Measurements from ENCODE around the gene ZCCHC4. TPM values are rescaled to one million over a fixed set of nuclear protein-coding genes. Genes with fewer than 3 reads are reported as not detected.

ZCCHC4 gene
- total RNA-seq, 1 donor = 15.0 TPM

DNA sequence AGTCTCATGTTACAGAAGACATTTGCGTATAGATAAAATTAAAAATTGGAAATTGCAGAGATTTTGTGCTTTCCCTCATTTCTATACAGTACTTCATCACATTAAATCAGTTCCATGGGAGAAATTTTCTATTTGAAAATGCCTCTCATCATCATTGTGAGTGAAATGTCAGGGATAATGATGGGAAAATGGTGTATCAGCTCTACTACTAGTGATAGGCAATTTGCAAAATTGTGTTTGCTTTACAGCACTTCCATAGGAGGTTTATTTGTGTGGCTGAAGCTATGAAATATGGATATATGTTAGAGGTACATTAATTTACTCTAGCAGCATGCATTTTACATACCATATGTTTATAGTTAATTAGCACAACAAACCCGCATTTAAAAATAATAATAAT, 43.5 kb downstream of the ZCCHC4 start:
- no peak overlapping the region for H3K4me3 ChIP-seq (ENCODE audit: low read depth, low read length)
- DNase-seq (ENCODE audit: low read depth) = no peak
- TF ChIP-seq, protein P1, sequence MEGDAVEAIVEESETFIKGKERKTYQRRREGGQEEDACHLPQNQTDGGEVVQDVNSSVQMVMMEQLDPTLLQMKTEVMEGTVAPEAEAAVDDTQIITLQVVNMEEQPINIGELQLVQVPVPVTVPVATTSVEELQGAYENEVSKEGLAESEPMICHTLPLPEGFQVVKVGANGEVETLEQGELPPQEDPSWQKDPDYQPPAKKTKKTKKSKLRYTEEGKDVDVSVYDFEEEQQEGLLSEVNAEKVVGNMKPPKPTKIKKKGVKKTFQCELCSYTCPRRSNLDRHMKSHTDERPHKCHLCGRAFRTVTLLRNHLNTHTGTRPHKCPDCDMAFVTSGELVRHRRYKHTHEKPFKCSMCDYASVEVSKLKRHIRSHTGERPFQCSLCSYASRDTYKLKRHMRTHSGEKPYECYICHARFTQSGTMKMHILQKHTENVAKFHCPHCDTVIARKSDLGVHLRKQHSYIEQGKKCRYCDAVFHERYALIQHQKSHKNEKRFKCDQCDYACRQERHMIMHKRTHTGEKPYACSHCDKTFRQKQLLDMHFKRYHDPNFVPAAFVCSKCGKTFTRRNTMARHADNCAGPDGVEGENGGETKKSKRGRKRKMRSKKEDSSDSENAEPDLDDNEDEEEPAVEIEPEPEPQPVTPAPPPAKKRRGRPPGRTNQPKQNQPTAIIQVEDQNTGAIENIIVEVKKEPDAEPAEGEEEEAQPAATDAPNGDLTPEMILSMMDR (IDR thresholded peaks at IDR 0.05; ENCODE audit: insufficient read depth, low read length) = no peak

DNA sequence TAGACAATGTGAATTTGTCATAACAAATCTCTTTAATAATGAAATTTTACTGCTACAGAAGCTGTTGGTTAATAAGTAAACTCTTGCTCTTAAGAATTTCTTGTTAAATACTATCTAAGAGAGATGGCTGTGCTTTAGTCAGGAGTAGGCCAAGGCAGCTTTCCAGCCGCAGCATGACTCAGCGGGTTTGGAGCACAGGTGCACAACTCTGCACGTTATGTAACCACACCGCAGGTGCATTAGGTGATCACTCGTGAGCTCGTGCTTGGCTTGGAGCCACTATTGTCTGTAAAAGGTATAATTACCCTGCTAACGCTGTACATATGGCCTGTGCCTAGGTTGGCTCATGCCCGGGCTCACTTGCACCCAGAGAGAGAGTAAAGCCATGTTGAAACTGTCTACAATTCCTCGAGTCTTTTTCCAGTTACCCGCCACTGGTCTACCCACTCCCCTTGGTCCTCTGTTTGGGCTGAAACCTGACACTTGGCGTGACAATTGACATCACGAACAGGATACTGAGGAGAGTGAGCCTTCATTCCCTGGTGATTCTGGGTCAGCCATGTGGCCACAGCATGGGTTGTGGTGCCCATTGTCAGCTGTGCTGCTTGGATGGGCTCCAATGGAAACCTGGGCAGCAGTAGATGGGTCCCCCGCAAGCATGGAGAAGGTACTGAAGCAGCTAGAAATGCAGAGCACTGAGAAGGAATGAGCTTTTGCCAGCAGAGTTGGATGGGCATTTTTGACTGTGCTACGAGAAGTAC, 46.1 kb downstream of the ZCCHC4 start:
- DNase-seq (ENCODE audit: low read depth) = no peak
- TF ChIP-seq, protein P1 (IDR thresholded peaks at IDR 0.05; ENCODE audit: insufficient read depth, low read length) = no peak
- H3K4me3 ChIP-seq (ENCODE audit: low read depth, low read length) = no peak overlapping the region

DNA sequence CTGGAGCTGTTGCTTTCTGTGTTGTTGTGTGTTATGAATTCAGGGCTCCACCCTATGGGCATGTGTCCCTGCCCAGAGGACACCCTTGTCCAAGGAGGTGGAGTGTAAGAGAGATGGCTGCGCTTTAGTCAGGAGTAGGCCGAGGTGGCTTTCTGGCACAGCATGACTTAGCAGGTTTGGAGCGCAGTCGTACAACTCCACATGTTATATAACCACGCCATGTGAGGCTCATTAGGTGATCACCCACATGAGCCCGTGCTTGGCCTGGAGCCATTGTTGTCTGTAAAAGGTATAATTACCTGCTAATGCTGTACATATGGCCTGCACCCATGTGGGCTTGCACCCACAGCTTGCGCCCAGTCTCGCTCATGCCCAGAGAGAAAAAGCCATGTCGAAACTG, 48.7 kb downstream of the ZCCHC4 start:
- no peak for DNase-seq (ENCODE audit: low read depth)
- no peak overlapping the region for H3K4me3 ChIP-seq (ENCODE audit: low read depth, low read length)
- TF ChIP-seq, protein P1 (IDR thresholded peaks at IDR 0.05; ENCODE audit: insufficient read depth, low read length) = no peak

DNA sequence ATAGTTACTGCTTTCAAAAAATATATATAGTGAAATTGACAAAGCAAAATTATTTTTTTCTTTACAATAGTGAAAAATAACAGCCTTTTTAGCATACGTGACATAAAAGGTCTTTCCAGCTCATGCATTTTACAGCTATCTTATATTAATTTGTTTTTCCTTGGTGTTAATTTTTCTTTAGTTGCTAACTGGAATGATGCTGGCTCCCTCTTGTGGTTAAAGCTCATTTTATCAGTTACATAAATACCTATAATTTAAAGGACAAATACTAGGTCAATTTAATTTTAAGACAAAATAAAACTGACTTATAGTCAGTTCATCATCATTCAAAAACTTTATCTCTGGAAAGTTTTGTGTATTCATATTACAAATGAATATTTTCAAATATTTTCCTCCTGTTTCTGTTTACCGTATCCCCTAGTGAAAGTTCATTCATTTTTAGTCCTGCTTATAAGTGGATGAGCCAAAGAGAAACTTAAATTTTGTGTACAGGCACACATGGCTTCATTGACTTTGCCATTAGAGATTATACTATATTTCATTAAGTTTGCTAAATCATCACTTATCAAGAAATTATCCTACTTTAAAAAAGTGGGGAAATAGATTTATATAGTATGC, 54.5 kb downstream of the ZCCHC4 start:
- no peak overlapping the region for H3K4me3 ChIP-seq (ENCODE audit: low read depth, low read length)
- peak; percentile 75 for DNase-seq (ENCODE audit: low read depth)
- TF ChIP-seq, protein P1 (IDR thresholded peaks at IDR 0.05; ENCODE audit: insufficient read depth, low read length) = peak; percentile 63

DNA sequence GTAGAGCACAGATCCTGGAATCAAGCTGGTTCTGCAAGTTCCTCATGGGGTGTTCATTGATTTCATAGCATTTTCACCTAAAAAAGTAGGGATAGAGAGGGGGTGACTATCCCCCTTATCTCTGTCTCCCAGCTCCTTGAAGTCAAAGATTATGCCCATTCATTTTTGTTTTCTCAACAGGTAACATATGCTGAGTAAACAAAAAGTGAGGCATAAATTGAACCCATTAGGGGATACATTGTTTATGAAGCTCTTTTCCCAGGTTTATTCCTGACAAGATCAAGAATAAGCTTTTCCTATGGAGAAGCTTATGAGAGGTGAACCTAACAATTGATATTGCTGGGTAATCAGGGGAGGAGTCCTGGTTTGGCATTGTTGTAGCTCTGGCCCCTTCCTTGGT, 55.3 kb downstream of the ZCCHC4 start:
- TF ChIP-seq, protein P1 (IDR thresholded peaks at IDR 0.05; ENCODE audit: insufficient read depth, low read length) = no peak
- DNase-seq (ENCODE audit: low read depth) = no peak
- H3K4me3 ChIP-seq (ENCODE audit: low read depth, low read length) = no peak overlapping the region

DNA sequence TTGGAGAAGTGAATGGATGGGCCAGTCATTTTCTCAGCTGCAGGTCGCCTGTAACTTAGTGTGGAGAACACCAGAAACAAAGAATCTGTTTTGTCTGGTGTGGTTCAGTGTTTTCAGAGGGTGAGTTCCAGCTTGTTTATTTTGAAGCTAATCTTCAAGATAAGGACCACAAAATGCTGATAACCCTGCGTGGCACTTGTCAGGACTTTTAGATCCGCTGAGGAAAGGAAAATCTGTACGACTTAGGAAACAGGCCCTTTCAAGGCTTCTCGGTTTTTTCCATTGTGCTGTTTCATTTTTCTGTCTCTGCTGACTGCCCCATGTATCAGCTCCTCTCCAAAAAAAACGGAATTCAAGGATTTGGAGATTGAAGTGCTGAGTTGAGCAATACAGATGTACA, 55.7 kb downstream of the ZCCHC4 start:
- TF ChIP-seq, protein P1 (IDR thresholded peaks at IDR 0.05; ENCODE audit: insufficient read depth, low read length) = no peak
- DNase-seq (ENCODE audit: low read depth) = no peak
- no peak overlapping the region for H3K4me3 ChIP-seq (ENCODE audit: low read depth, low read length)

Data from fibroblast of the aortic adventitia (primary cell).